ENCODE data around the gene EGLN2. TPM values are rescaled to one million over a fixed set of nuclear protein-coding genes. Genes with fewer than 3 reads are reported as not detected.

Gene EGLN2
- total and polyA plus RNA-seq, 10 of the 15 experiments (the other 5 are each of a cell fraction or from before 2014, with no cell fraction given): 8.6 to 93.0 (median 66.8) TPM

DNA sequence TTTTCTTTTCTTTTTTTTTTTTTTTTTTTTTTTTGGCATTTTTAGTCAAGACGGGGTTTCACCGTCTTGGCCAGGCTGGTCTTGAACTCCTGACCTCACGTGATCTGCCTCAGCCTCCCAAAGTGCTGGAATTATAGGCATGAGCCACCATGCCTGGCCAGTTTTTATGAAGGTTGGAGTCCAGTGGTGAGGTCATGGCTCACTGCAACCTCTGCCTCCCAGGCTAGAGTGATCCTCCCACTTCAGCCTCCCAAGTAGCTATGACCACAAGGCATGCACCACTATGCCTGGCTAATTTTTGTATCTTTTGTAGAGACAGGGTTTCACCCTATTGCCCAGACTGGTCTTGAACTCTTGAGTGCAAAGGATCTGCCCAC is 43.8 kb upstream of the EGLN2 start:
- POLR2A ChIA-PET: interaction anchor here (0.5 to 9.5 kb wide), 18 partner anchors 10 to 706 kb away, joined by 3 to 331 read pairs (median 5); partner anchors contain the start of genes COQ8B, EGLN2, MIA and RAB4B
- Histone ChIP-seq H3K79me2 (ENCODE audit: control insufficient read depth, insufficient read depth, low read length) (peaks cover 71% of the 10 kb centered on the region), H3K27me3 (replicated peaks in 1 of 2; ENCODE audit: control insufficient read depth in 2 of 2, insufficient read depth in 2 of 2, low read length in 1 of 2) (no peaks in the 10 kb centered on the region), H3K9me3 (replicated peaks; ENCODE audit: control insufficient read depth, insufficient read depth, low read length) (no peaks in the 10 kb centered on the region), H4K20me1 (ENCODE audit: control insufficient read depth, insufficient read depth) (peaks cover 14% of the 10 kb centered on the region), H3K27ac (ENCODE audit: control insufficient read depth, insufficient read depth) (peak overlapping the region; percentile 71), H3K36me3 (ENCODE audit: control insufficient read depth in 2 of 2, insufficient read depth in 2 of 2, low read length in 1 of 2) (peaks cover 14 to 32% of the 10 kb centered on the region in 2 experiments; a peak in 3 of 4 replicates), H3K9ac (ENCODE audit: control insufficient read depth, insufficient read depth, low read length) (0 out of 2 replicates have a peak overlapping the region, but pooled peaks have one; percentile 35), H2AFZ (ENCODE audit: control insufficient read depth, low read depth, low read length) (no peak overlapping the region), H3K4me1 (ENCODE audit: control insufficient read depth, insufficient read depth, low read length) (peaks cover 19% of the 10 kb centered on the region), H3K4me2 (ENCODE audit: control insufficient read depth, insufficient read depth) (peak overlapping the region; percentile 95), H3K4me3 (peak overlapping the region; percentile 79)
- in situ Hi-C loops (cut with MboI): no loop called here
- WGBS (ENCODE audit: insufficient coverage, insufficient replicate concordance, low lambda C conversion rate, missing lambda C conversion rate): 17% methylated on average over 1 of the region's 3 CpGs
- SMC1A ChIA-PET (ENCODE audit: uncharacterized antibody, unreplicated experiment): interaction anchor here (1.0 to 13.2 kb wide), 9 partner anchors 11 to 352 kb away, joined by 3 to 256 read pairs (median 3); partner anchors contain the start of genes COQ8B, EGLN2, ITPKC and MIA
- DNase-seq (ENCODE audit: low read depth, low spot score) (no peak), ATAC-seq (no peak), FAIRE-seq (no peak)
- TF ChIP-seq RUNX3 (IDR thresholded peaks at IDR 0.05; ENCODE audit: low read length) (0 out of 2 replicates have a peak, but pooled peaks have one; percentile 14), ATF7 (IDR thresholded peaks at IDR 0.05; ENCODE audit: low read depth) (peak; percentile 13), ZNF384 (IDR thresholded peaks at IDR 0.05; ENCODE audit: borderline replicate concordance, low read depth, low read length) (peak; percentile 6), BHLHE40 (IDR thresholded peaks at IDR 0.05; ENCODE audit: borderline replicate concordance in 1 of 2, low read depth in 2 of 2, low read length in 1 of 2) (peak in 1 of 2 experiments; percentile 76; a peak in 2 of 4 replicates)
- TF ChIP-seq, protein P1, sequence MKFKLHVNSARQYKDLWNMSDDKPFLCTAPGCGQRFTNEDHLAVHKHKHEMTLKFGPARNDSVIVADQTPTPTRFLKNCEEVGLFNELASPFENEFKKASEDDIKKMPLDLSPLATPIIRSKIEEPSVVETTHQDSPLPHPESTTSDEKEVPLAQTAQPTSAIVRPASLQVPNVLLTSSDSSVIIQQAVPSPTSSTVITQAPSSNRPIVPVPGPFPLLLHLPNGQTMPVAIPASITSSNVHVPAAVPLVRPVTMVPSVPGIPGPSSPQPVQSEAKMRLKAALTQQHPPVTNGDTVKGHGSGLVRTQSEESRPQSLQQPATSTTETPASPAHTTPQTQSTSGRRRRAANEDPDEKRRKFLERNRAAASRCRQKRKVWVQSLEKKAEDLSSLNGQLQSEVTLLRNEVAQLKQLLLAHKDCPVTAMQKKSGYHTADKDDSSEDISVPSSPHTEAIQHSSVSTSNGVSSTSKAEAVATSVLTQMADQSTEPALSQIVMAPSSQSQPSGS (IDR thresholded peaks at IDR 0.05; ENCODE audit: low read length): no peak
- TF ChIP-seq, protein P2, sequence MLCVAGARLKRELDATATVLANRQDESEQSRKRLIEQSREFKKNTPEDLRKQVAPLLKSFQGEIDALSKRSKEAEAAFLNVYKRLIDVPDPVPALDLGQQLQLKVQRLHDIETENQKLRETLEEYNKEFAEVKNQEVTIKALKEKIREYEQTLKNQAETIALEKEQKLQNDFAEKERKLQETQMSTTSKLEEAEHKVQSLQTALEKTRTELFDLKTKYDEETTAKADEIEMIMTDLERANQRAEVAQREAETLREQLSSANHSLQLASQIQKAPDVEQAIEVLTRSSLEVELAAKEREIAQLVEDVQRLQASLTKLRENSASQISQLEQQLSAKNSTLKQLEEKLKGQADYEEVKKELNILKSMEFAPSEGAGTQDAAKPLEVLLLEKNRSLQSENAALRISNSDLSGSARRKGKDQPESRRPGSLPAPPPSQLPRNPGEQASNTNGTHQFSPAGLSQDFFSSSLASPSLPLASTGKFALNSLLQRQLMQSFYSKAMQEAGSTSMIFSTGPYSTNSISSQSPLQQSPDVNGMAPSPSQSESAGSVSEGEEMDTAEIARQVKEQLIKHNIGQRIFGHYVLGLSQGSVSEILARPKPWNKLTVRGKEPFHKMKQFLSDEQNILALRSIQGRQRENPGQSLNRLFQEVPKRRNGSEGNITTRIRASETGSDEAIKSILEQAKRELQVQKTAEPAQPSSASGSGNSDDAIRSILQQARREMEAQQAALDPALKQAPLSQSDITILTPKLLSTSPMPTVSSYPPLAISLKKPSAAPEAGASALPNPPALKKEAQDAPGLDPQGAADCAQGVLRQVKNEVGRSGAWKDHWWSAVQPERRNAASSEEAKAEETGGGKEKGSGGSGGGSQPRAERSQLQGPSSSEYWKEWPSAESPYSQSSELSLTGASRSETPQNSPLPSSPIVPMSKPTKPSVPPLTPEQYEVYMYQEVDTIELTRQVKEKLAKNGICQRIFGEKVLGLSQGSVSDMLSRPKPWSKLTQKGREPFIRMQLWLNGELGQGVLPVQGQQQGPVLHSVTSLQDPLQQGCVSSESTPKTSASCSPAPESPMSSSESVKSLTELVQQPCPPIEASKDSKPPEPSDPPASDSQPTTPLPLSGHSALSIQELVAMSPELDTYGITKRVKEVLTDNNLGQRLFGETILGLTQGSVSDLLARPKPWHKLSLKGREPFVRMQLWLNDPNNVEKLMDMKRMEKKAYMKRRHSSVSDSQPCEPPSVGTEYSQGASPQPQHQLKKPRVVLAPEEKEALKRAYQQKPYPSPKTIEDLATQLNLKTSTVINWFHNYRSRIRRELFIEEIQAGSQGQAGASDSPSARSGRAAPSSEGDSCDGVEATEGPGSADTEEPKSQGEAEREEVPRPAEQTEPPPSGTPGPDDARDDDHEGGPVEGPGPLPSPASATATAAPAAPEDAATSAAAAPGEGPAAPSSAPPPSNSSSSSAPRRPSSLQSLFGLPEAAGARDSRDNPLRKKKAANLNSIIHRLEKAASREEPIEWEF (IDR thresholded peaks at IDR 0.05; ENCODE audit: insufficient replicate concordance, low read depth, low read length): no peak
- intact Hi-C loops (cut with micrococcal nuclease; ENCODE audit: unreplicated experiment): loop anchor here (1.0 kb wide), 1 partner anchor 22 kb away; no protein-coding TSS in a partner anchor
- RAD21 ChIA-PET (ENCODE audit: unreplicated experiment): interaction anchor here (0.6 to 16.3 kb wide), 16 partner anchors 10 to 1264 kb away, joined by 3 to 291 read pairs (median 4); partner anchors contain the start of genes EGLN2, MIA and RAB4B
- no TSS peak for BruUV-seq (replicated peaks)
- CTCF ChIA-PET: interaction anchor here (1.0 to 9.0 kb wide), 10 partner anchors 15 to 94 kb away, joined by 3 to 72 read pairs (median 5); partner anchors contain the start of genes EGLN2 and RAB4B
